DOHH2 (cell line): Measurements from ENCODE around the gene P4HA1.

Source experiments
- H3F3A ChIP-seq: fragments of 200-600 bp; sonication (generic), shearing (Covaris generic); 2 replicates; pipeline ENCODE4 v1.6.0; 2016; ENCODE audit warnings: antibody characterized with exemption, mild to moderate bottlenecking; ENCODE audit not compliant: control insufficient read depth, insufficient read depth
- H3K27ac ChIP-seq: fragments of 200-600 bp; sonication (generic); 2 replicates; pipeline ENCODE4 v1.5.1; 2014; ENCODE audit warnings: low read depth, mild to moderate bottlenecking, low read length, moderate library complexity
- H3K27me3 ChIP-seq: fragments of 200-600 bp; sonication (generic); 2 replicates; pipeline ENCODE4 v1.6.1; 2014; ENCODE audit warnings: mild to moderate bottlenecking, low read length, mixed read lengths; ENCODE audit not compliant: control insufficient read depth
- H3K36me3 ChIP-seq: fragments of 200-600 bp; sonication (generic); 2 replicates; pipeline ENCODE4 v1.6.1; 2014; ENCODE audit warnings: mild to moderate bottlenecking, low read length, moderate library complexity, mixed read lengths; ENCODE audit not compliant: control insufficient read depth
- H3K4me1 ChIP-seq: fragments of 200-600 bp; sonication (generic); 2 replicates; pipeline ENCODE4 v1.6.1; 2014; ENCODE audit warnings: mild to moderate bottlenecking, low read length, mixed read lengths; ENCODE audit not compliant: control insufficient read depth
- H3K4me2 ChIP-seq: fragments of 200-600 bp; sonication (generic); 2 replicates; pipeline ENCODE4 v1.6.0; 2014; ENCODE audit warnings: mild to moderate bottlenecking, low read length, moderate library complexity
- H3K4me3 ChIP-seq: fragments of 200-600 bp; sonication (generic); 2 replicates; pipeline ENCODE4 v1.5.1; 2014; ENCODE audit warnings: mild to moderate bottlenecking, low read length, mixed read lengths
- H3K79me2 ChIP-seq: fragments of 200-600 bp; sonication (generic); 2 replicates; pipeline ENCODE4 v1.6.1; 2014; ENCODE audit warnings: mild to moderate bottlenecking, low read length, mixed read lengths; ENCODE audit not compliant: control insufficient read depth
- H3K9me2 ChIP-seq: fragments of 200-600 bp; sonication (generic); replicated peaks from 2 replicates; pipeline ENCODE4 v1.6.1; 2014; ENCODE audit warnings: mild to moderate bottlenecking, low read length, mixed read lengths; ENCODE audit not compliant: control insufficient read depth
- H3K9me3 ChIP-seq: fragments of 200-600 bp; sonication (generic); 2 replicates; pipeline ENCODE4 v1.6.1; 2014; ENCODE audit warnings: antibody characterized with exemption, low read length, mixed read lengths; ENCODE audit not compliant: control insufficient read depth, insufficient read depth
- H4K20me1 ChIP-seq: fragments of 200-600 bp; sonication (generic); 2 replicates; pipeline ENCODE4 v1.6.0; 2014; ENCODE audit warnings: low read depth, mild to moderate bottlenecking, antibody characterized with exemption, low read length, moderate library complexity; ENCODE audit not compliant: control insufficient read depth, insufficient read depth
- CTCF ChIP-seq: fragments of 200-600 bp; sonication (generic); IDR thresholded peaks from one replicate; pipeline ENCODE4 v1.5.1; 2014; ENCODE audit warnings: antibody characterized with exemption, mild to moderate bottlenecking, low read depth, low read length; ENCODE audit not compliant: poor library complexity, severe bottlenecking
- EZH2phosphoT487 ChIP-seq: fragments of 200-600 bp; sonication (generic); IDR thresholded peaks from 2 replicates; pipeline ENCODE4 v1.6.1; 2017; ENCODE audit warnings: borderline replicate concordance, mild to moderate bottlenecking, antibody characterized with exemption, low read length, moderate library complexity, mixed read lengths

The P4HA1 gene

DNA sequence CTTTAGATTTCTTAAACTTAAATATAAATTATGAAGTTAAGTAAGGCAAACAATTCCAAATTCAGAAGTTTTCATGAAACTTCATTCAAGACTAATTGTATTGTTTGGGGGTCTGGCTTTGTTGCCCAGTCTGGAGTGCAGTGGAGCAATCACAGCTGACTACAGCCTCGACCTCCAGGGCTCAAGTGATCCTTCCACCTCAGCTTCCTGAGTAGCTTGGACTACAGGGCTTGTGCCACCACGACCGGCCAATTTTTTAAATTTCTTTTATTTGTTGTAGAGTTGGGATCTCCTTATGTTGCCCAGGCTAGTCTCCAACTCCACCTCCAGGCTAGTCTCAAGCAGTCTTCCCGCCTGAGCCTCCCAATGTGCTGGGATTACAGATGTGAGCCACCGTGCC lies 12.5 kb downstream of the P4HA1 start:
- no peak for TF ChIP-seq EZH2phosphoT487
- no peak for TF ChIP-seq CTCF
- Histone ChIP-seq H3K4me3 (no peak overlapping the region), H4K20me1 (peaks cover 18% of the 10 kb centered on the region), H3K79me2 (peaks cover 97% of the 10 kb centered on the region), H3K9me2 (no peaks in the 10 kb centered on the region), H3K27ac (no peak overlapping the region), H3K4me1 (no peaks in the 10 kb centered on the region), H3K4me2 (no peak overlapping the region), H3K36me3 (peaks cover 7% of the 10 kb centered on the region; the same call in 1 of the 2 replicates), H3K27me3 (no peaks in the 10 kb centered on the region), H3K9me3 (no peaks in the 10 kb centered on the region), H3F3A (no peaks in the 10 kb centered on the region; the same call in 1 of the 2 replicates)

- no peak overlapping the region for H3K27ac ChIP-seq
These were observed 13.4 kb downstream of the P4HA1 start for GRCh38 chr10:73083221-73083620.

DNA sequence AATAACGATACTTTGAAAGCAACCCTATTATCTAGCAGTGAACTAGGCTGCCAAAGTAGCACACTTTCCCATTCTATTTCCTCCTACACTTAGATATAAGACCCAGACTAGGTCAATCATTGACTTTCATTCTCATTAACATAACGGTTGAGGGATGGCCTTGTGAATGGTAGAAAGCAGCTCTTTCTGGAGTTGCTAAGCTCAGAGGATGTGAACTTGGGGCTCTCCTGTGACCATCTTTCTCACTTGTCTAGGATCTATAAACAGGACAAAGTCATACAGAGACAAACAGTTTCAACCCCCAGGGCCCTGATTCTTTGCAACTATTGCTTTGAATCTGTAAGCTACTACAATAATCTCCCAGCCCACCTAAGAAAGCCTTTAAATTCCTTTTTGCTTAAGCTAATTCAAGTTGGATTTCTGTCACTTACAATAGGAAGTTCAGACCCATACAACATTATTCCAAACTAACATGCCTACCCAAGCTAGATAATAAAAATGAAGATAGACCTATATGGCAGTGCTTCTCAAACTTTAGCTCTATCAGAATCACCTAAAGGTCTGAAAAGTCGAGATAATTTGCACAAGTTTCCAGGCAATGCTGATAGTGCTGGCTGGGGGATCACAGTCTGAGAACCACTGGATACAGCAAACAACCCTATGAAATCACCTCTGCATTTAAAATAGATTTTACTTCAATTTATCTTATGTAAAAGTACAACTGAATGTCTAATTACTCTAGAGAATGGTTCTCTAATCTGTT lies 16.7 kb downstream of the P4HA1 start:
- H3K27ac ChIP-seq, result no peak overlapping the region
- H3K4me3 ChIP-seq, result no peak overlapping the region
- TF ChIP-seq EZH2phosphoT487, result no peak
- no peak for TF ChIP-seq CTCF
- H3K79me2 ChIP-seq, result peaks cover 92% of the 10 kb centered on the region
- no peaks in the 10 kb centered on the region for H3K4me1 ChIP-seq
- H3K9me3 ChIP-seq, result no peaks in the 10 kb centered on the region
- H4K20me1 ChIP-seq, result peaks cover 8% of the 10 kb centered on the region; the same call in 1 of the 2 replicates
- no peak overlapping the region for H3K4me2 ChIP-seq
- H3F3A ChIP-seq, result no peaks in the 10 kb centered on the region; the same call in 1 of the 2 replicates
- H3K36me3 ChIP-seq, result peaks cover 11% of the 10 kb centered on the region
- H3K9me2 ChIP-seq, result no peaks in the 10 kb centered on the region
- H3K27me3 ChIP-seq, result no peaks in the 10 kb centered on the region

More at GRCh38 chr10:73083221-73083620, 13.4 kb downstream of the P4HA1 start:
- Histone ChIP-seq H3K9me3 (no peaks in the 10 kb centered on the region), H3K27me3 (no peaks in the 10 kb centered on the region), H3K36me3 (peaks cover 6% of the 10 kb centered on the region; the same call in 1 of the 2 replicates), H3F3A (no peaks in the 10 kb centered on the region; the same call in 1 of the 2 replicates), H3K4me3 (no peak overlapping the region), H3K4me2 (no peak overlapping the region), H4K20me1 (peaks cover 14% of the 10 kb centered on the region; the same call in 1 of the 2 replicates), H3K79me2 (peaks cover 96% of the 10 kb centered on the region), H3K4me1 (no peaks in the 10 kb centered on the region), H3K9me2 (no peaks in the 10 kb centered on the region)
- TF ChIP-seq CTCF (no peak), EZH2phosphoT487 (no peak)
